Endothelial cell of umbilical vein (primary cell): ENCODE data around the gene ETFA. TPM values are rescaled to one million over a fixed set of nuclear protein-coding genes. Genes with fewer than 3 reads are reported as not detected.

ENCODE experiments used
- BruUV-seq: library from RNA; stranded (reverse); fragments of 400-500 nt; replicated peaks from 2 replicates; lab custom pipeline; 2021; lab: Mats Ljungman, UMichigan
- CTCF ChIA-PET: fragments of 300-600, 350-600 bp; sonication (Branson Sonifier 250); formaldehyde crosslinking; loops from one replicate; lab custom pipeline; 2021; ENCODE audit warnings: antibody characterized with exemption, inconsistent platforms; lab: Charles Lee
- POLR2A ChIA-PET: fragments of 300-600, 350-600 bp; sonication (Branson Sonifier 250); formaldehyde crosslinking; loops from one replicate; lab custom pipeline; 2021; ENCODE audit warnings: antibody characterized with exemption, inconsistent platforms; lab: Charles Lee
- DNase-seq: peaks from one replicate; pipeline ENCODE4 v3.0.0-alpha.2; 2011; ENCODE audit warnings: low read depth, low spot score
- FAIRE-seq: peaks from 2 replicates; lab custom pipeline; 2011; peaks lifted over from hg19 to GRCh38; lab: Jason Lieb, UNC
- H2AFZ ChIP-seq: 2 replicates; pipeline ENCODE4 v1.6.0; 2012; ENCODE audit warnings: low read depth, low read length, control low read depth, inconsistent platforms
- H3K27ac ChIP-seq: 2 replicates; pipeline ENCODE4 v1.5.1; 2011; ENCODE audit warnings: low read depth, mild to moderate bottlenecking, control low read depth, low read length, moderate library complexity; ENCODE audit not compliant: insufficient read depth
- H3K27me3 ChIP-seq, 2 experiments: 2 replicates each; pipeline versions ENCODE4 v1.6.0 to v1.6.1; 2011; ENCODE audit warnings: low read length in 2 of 2, mixed read lengths in 1 of 2; ENCODE audit not compliant: control insufficient read depth in 2 of 2, insufficient read depth in 2 of 2
- H3K36me3 ChIP-seq, 2 experiments: 2 replicates in 1 of 2; 3 replicates in 1 of 2; pipeline ENCODE4 v1.5.1; 2011; ENCODE audit warnings: low read length in 2 of 2, mild to moderate bottlenecking in 1 of 2, moderate library complexity in 1 of 2; ENCODE audit not compliant: control insufficient read depth in 2 of 2, insufficient read depth in 2 of 2; ENCODE audit errors: extremely low read depth in 1 of 2
- H3K4me1 ChIP-seq: 3 replicates; pipeline ENCODE4 v1.5.1; 2011; ENCODE audit warnings: mild to moderate bottlenecking, low read length; ENCODE audit not compliant: control insufficient read depth, insufficient read depth; ENCODE audit errors: extremely low read depth
- H3K4me2 ChIP-seq: 2 replicates; pipeline ENCODE4 v1.6.1; 2011; ENCODE audit warnings: low read length, control low read depth, mixed read lengths; ENCODE audit not compliant: insufficient read depth
- H3K4me3 ChIP-seq, 3 experiments: fragments of 200-600 bp in 1 of 3; sonication (generic), shearing (Covaris generic) in 1 of 3; replicated peaks in 1 of 3; 2 replicates each; pipeline ENCODE4 v1.5.1; 2011 to 2016; ENCODE audit warnings: control low read depth in 3 of 3, low read length in 3 of 3, mild to moderate bottlenecking in 2 of 3, inconsistent platforms in 1 of 3, low read depth in 1 of 3, moderate library complexity in 1 of 3; ENCODE audit not compliant: insufficient read depth in 1 of 3
- H3K79me2 ChIP-seq: 2 replicates; pipeline ENCODE4 v1.6.0; 2012; ENCODE audit warnings: low read length, inconsistent platforms; ENCODE audit not compliant: control insufficient read depth, insufficient read depth
- H3K9ac ChIP-seq: replicated peaks from 2 replicates; pipeline ENCODE3; 2011; ENCODE audit warnings: low read length, control low read depth; ENCODE audit not compliant: insufficient read depth; ENCODE audit errors: extremely low read depth
- H3K9me1 ChIP-seq: replicated peaks from 3 replicates; pipeline ENCODE4 v1.6.0; 2011; ENCODE audit warnings: mild to moderate bottlenecking, low read length; ENCODE audit not compliant: control insufficient read depth, insufficient read depth; ENCODE audit errors: extremely low read depth
- H3K9me3 ChIP-seq: replicated peaks from 2 replicates; pipeline ENCODE4 v1.5.1; 2012; ENCODE audit warnings: low read length, inconsistent platforms; ENCODE audit not compliant: control insufficient read depth, insufficient read depth
- H4K20me1 ChIP-seq: replicated peaks from 2 replicates; pipeline ENCODE3; 2011; ENCODE audit warnings: mild to moderate bottlenecking, low read length; ENCODE audit not compliant: control insufficient read depth, insufficient read depth; ENCODE audit errors: extremely low read depth
- CTCF ChIP-seq, 2 donors: IDR thresholded peaks; 1 replicate in 1 of 2; 2 replicates in 1 of 2; pipeline ENCODE4 v1.5.1; 2011; ENCODE audit warnings: low read length in 2 of 2, mild to moderate bottlenecking in 2 of 2, moderate library complexity in 2 of 2, control low read depth in 1 of 2, inconsistent platforms in 1 of 2, low read depth in 1 of 2; ENCODE audit not compliant: insufficient read depth in 1 of 2; ENCODE audit errors: extremely low read depth in 1 of 2
- EZH2 ChIP-seq: IDR thresholded peaks from 2 replicates; pipeline ENCODE4 v1.6.1; 2012; ENCODE audit warnings: borderline replicate concordance, low read depth, mild to moderate bottlenecking, moderate library complexity, low read length, inconsistent platforms; ENCODE audit not compliant: severe bottlenecking
- FOS ChIP-seq: IDR thresholded peaks from 2 replicates; pipeline ENCODE4 v1.6.1; 2011; ENCODE audit warnings: mild to moderate bottlenecking, low read length, moderate library complexity, borderline replicate concordance; ENCODE audit not compliant: insufficient read depth
- GATA2 ChIP-seq: IDR thresholded peaks from 2 replicates; pipeline ENCODE4 v1.7.0; 2011; ENCODE audit warnings: low read depth, mild to moderate bottlenecking, moderate library complexity, mixed read lengths, low read length; ENCODE audit not compliant: insufficient read length, insufficient read depth
- JUN ChIP-seq: IDR thresholded peaks from 2 replicates; pipeline ENCODE4 v1.6.1; 2011; ENCODE audit warnings: borderline replicate concordance, low read depth; ENCODE audit not compliant: insufficient read length, insufficient read depth
- MYC ChIP-seq: IDR thresholded peaks from one replicate; pipeline ENCODE4 v1.6.1; 2011; ENCODE audit warnings: mild to moderate bottlenecking, low read depth, low read length
- POLR2A ChIP-seq: IDR thresholded peaks from 2 replicates; pipeline ENCODE4 v1.6.1; 2012; ENCODE audit warnings: low read depth, mild to moderate bottlenecking, control low read depth, low read length
- dilution Hi-C: fragments of 300-500 bp; cut with MboI; formaldehyde crosslinking; loops from one replicate; pipeline ENCODE4 v1.15.0; 2019; ENCODE audit warnings: low sequenced_read_pairs; ENCODE audit not compliant: extremely low pct_ligation_motif_present
- intact Hi-C: fragments of 100-400 bp; cut with micrococcal nuclease; formaldehyde crosslinking; loops from one replicate; pipeline ENCODE4 v1.10.0; 2022
- polyA plus RNA-seq, 4 experiments: library from polyadenylated mRNA; depleted of rRNA in 3 of 4; stranded (reverse) in 3 of 4; unstranded in 1 of 4; fragments of >200 nt; gene quantifications; 2 replicates each; pipeline versions ENCODE4 v1.2.1 to v1.2.3, GENCODE V29; 2011 to 2012; ENCODE audit warnings: missing spikeins in 1 of 4
- total RNA-seq: library from RNA; stranded (reverse); gene quantifications from 2 replicates; pipeline ENCODE4 v1.2.3, GENCODE V29; 2021

ETFA gene
- total and polyA plus RNA-seq, 2 donors (not counting 3 experiments of a cell fraction or from before 2014, with no cell fraction given): 102 to 116 TPM

- DNase-seq (peak; percentile 50), FAIRE-seq (peak; percentile 76)
- CTCF ChIA-PET: interaction anchor here (1.0 to 2.5 kb wide), 4 partner anchors 10 to 161 kb away, joined by 3 to 6 read pairs (median 5); partner anchors contain the start of gene ISL2
- Histone ChIP-seq H3K4me3 (peak overlapping the region; percentile 7 to 19 (median 13)), H4K20me1 (no peaks in the 10 kb centered on the region), H3K36me3 (no peaks in the 10 kb centered on the region), H3K27ac (no peak overlapping the region), H3K9ac (no peak overlapping the region), H3K4me1 (peaks cover 19% of the 10 kb centered on the region), H3K4me2 (peak overlapping the region; percentile 79), H3K9me3 (no peaks in the 10 kb centered on the region), H3K79me2 (no peaks in the 10 kb centered on the region), H3K27me3 (peaks cover 52 to 66% of the 10 kb centered on the region in 2 experiments), H3K9me1 (no peaks in the 10 kb centered on the region), H2AFZ (no peak overlapping the region)
- BruUV-seq: no TSS peak
- POLR2A ChIA-PET: no interaction called here
- intact Hi-C loops: loop anchor here (10.0 kb wide), 1 partner anchor 518 kb away; no protein-coding TSS in a partner anchor
- dilution Hi-C loops: no loop called here
- TF ChIP-seq JUN: no peak
- no peak for TF ChIP-seq CTCF (IDR thresholded peaks at IDR 0.05; ENCODE audit: extremely low read depth in 1 of 2, insufficient read depth in 1 of 2, low read depth in 1 of 2, low read length in 2 of 2)
- TF ChIP-seq FOS: peak; percentile 6
- peak; percentile 51 for TF ChIP-seq EZH2
- no peak for TF ChIP-seq POLR2A
- peak; percentile 73 for TF ChIP-seq GATA2
- no peak for TF ChIP-seq MYC
Measured at GRCh38 chr15:76346669-76347481, 35.6 kb upstream of the ETFA start.
